H9 (cell line): Measurements from ENCODE around the gene POLR2H. TPM values are rescaled to one million over a fixed set of nuclear protein-coding genes. Genes with fewer than 3 reads are reported as not detected.

Experiments
- DNase-seq: peaks from one replicate; pipeline ENCODE4 v3.0.0-alpha.2; 2017
- H2AFZ ChIP-seq: one replicate; pipeline ENCODE4 v1.6.1; 2013; ENCODE audit warnings: mild to moderate bottlenecking, low read length, control low read depth, moderate library complexity
- H2AK5ac ChIP-seq: 2 replicates; pipeline ENCODE4 v1.6.1; 2013; ENCODE audit warnings: low read length, control low read depth, mixed read lengths; ENCODE audit not compliant: insufficient read length
- H2BK120ac ChIP-seq: one replicate; pipeline ENCODE4 v1.6.1; 2013; ENCODE audit warnings: low read depth, mild to moderate bottlenecking, low read length, control low read depth, inconsistent platforms; ENCODE audit not compliant: poor library complexity, severe bottlenecking
- H2BK12ac ChIP-seq: 2 replicates; pipeline ENCODE4 v1.6.1; 2013; ENCODE audit warnings: low read length, control low read depth, mixed read lengths, low read depth; ENCODE audit not compliant: insufficient read length
- H2BK15ac ChIP-seq: 2 replicates; pipeline ENCODE4 v1.6.1; 2013; ENCODE audit warnings: low read depth, low read length, control low read depth
- H2BK20ac ChIP-seq: one replicate; pipeline ENCODE4 v1.6.1; 2013; ENCODE audit warnings: low read depth, mild to moderate bottlenecking, low read length, control low read depth, inconsistent platforms; ENCODE audit not compliant: poor library complexity, severe bottlenecking
- H2BK5ac ChIP-seq: 2 replicates; pipeline ENCODE4 v1.6.1; 2013; ENCODE audit warnings: low read length, control low read depth, mixed read lengths; ENCODE audit not compliant: insufficient read length
- H3K14ac ChIP-seq: 2 replicates; pipeline ENCODE4 v1.6.1; 2013; ENCODE audit warnings: low read length, control low read depth; ENCODE audit not compliant: insufficient read depth
- H3K18ac ChIP-seq: 2 replicates; pipeline ENCODE4 v1.6.1; 2013; ENCODE audit warnings: low read depth, mild to moderate bottlenecking, mixed read lengths, low read length, control low read depth; ENCODE audit not compliant: insufficient read length
- H3K23ac ChIP-seq: 2 replicates; pipeline ENCODE4 v1.6.1; 2013; ENCODE audit warnings: low read length, control low read depth, mixed read lengths, low read depth; ENCODE audit not compliant: insufficient read length
- H3K23me2 ChIP-seq: 2 replicates; pipeline ENCODE4 v1.6.1; 2013; ENCODE audit warnings: low read depth, mild to moderate bottlenecking, mixed read lengths, low read length, control low read depth; ENCODE audit not compliant: insufficient read length, poor library complexity, severe bottlenecking
- H3K27ac ChIP-seq: 2 replicates; pipeline ENCODE4 v1.5.1; 2013; ENCODE audit warnings: low read length, control low read depth, mixed read lengths, low read depth; ENCODE audit not compliant: insufficient read length
- H3K27me3 ChIP-seq: 2 replicates; pipeline ENCODE4 v1.6.1; 2013; ENCODE audit warnings: low read length, control low read depth, inconsistent platforms; ENCODE audit not compliant: insufficient read depth
- H3K4ac ChIP-seq: 2 replicates; pipeline ENCODE4 v1.6.1; 2013; ENCODE audit warnings: low read depth, mild to moderate bottlenecking, control low read depth, inconsistent platforms, low read length, moderate library complexity
- H3K4me1 ChIP-seq: 2 replicates; pipeline ENCODE4 v1.6.1; 2013; ENCODE audit warnings: low read length, control low read depth, inconsistent platforms; ENCODE audit not compliant: insufficient read depth
- H3K4me2 ChIP-seq: 2 replicates; pipeline ENCODE4 v1.6.1; 2013; ENCODE audit warnings: low read length, control low read depth, mixed read lengths; ENCODE audit not compliant: insufficient read length, insufficient read depth
- H3K56ac ChIP-seq: 2 replicates; pipeline ENCODE4 v1.6.1; 2013; ENCODE audit warnings: low read depth, mild to moderate bottlenecking, mixed read lengths, low read length, control low read depth; ENCODE audit not compliant: insufficient read length
- H3K79me1 ChIP-seq: 2 replicates; pipeline ENCODE4 v1.6.1; 2013; ENCODE audit warnings: low read depth, mild to moderate bottlenecking, moderate library complexity, low read length, control low read depth, inconsistent platforms; ENCODE audit not compliant: insufficient read depth, poor library complexity, severe bottlenecking
- H3K79me2 ChIP-seq: 2 replicates; pipeline ENCODE4 v1.6.1; 2013; ENCODE audit warnings: low read length, control low read depth, inconsistent platforms; ENCODE audit not compliant: insufficient read depth
- H3K9ac ChIP-seq: 2 replicates; pipeline ENCODE4 v1.6.1; 2013; ENCODE audit warnings: low read length, control low read depth, mixed read lengths; ENCODE audit not compliant: insufficient read length; ENCODE audit errors: extremely low read depth
- H3K9me3 ChIP-seq: one replicate; pipeline ENCODE4 v1.6.1; 2013; ENCODE audit warnings: low read depth, low read length, inconsistent platforms; ENCODE audit not compliant: control insufficient read depth
- H3T11ph ChIP-seq: one replicate; pipeline ENCODE4 v1.6.1; 2013; ENCODE audit warnings: mild to moderate bottlenecking, low read length, control low read depth, inconsistent platforms
- H4K20me1 ChIP-seq: one replicate; pipeline ENCODE4 v1.6.1; 2013; ENCODE audit not compliant: control insufficient read depth, insufficient read length, insufficient read depth
- H4K5ac ChIP-seq: 2 replicates; pipeline ENCODE4 v1.6.1; 2013; ENCODE audit warnings: low read depth, mild to moderate bottlenecking, mixed read lengths, low read length, control low read depth; ENCODE audit not compliant: insufficient read length
- H4K8ac ChIP-seq: replicated peaks from 2 replicates; pipeline ENCODE4 v1.6.1; 2013; ENCODE audit warnings: low read length, control low read depth, mixed read lengths, low read depth; ENCODE audit not compliant: insufficient read length
- H4K91ac ChIP-seq: 2 replicates; pipeline ENCODE4 v1.6.1; 2013; ENCODE audit warnings: low read depth, mild to moderate bottlenecking, moderate library complexity, mixed read lengths, low read length, control low read depth; ENCODE audit not compliant: insufficient read length
- H3K27ac Mint-ChIP-seq, 3 experiments: 2 replicates in 2 of 3; 3 replicates in 1 of 3; pipeline ENCODE4 v1.8.0; 2020 to 2021; ENCODE audit warnings: mixed read lengths in 3 of 3, mild to moderate bottlenecking in 1 of 3, moderate library complexity in 1 of 3
- H3K27me3 Mint-ChIP-seq: 2 replicates; pipeline ENCODE4 v1.8.0; 2021; ENCODE audit warnings: low read depth, mild to moderate bottlenecking, moderate library complexity, mixed read lengths
- H3K36me3 Mint-ChIP-seq, 3 experiments: 2 replicates in 2 of 3; 3 replicates in 1 of 3; pipeline ENCODE4 v1.8.0; 2020 to 2021; ENCODE audit warnings: low read depth in 3 of 3, mixed read lengths in 3 of 3; ENCODE audit not compliant: insufficient read depth in 1 of 3
- H3K4me1 Mint-ChIP-seq, 2 experiments: 2 replicates each; pipeline ENCODE4 v1.8.0; 2020; ENCODE audit warnings: mixed read lengths in 2 of 2
- H3K4me3 Mint-ChIP-seq, 2 experiments: 2 replicates in 1 of 2; 3 replicates in 1 of 2; pipeline ENCODE4 v1.8.0; 2020 to 2021; ENCODE audit warnings: mild to moderate bottlenecking in 2 of 2, mixed read lengths in 2 of 2, moderate library complexity in 1 of 2
- H3K9me3 Mint-ChIP-seq, 2 experiments: 2 replicates in 1 of 2; 3 replicates in 1 of 2; pipeline ENCODE4 v1.8.0; 2020; ENCODE audit warnings: mild to moderate bottlenecking in 2 of 2, mixed read lengths in 2 of 2, moderate library complexity in 1 of 2
- CTCF ChIP-seq: fragments of 200-600 bp; sonication (generic); conservative IDR thresholded peaks from 3 replicates; pipeline ENCODE4 v1.8.0; 2021; ENCODE audit warnings: antibody characterized with exemption, mild to moderate bottlenecking
- WGBS: extraction: QIAGEN DNeasy Blood & Tissue Kit; methylation state at CpG from one replicate; pipeline ENCODE4 v1.1.7; 2013; ENCODE audit warnings: missing lambda C conversion rate, low lambda C conversion rate, mixed read lengths; ENCODE audit not compliant: insufficient read length; ENCODE audit errors: extremely low coverage; 5-methylcytosine and 5-hydroxymethylcytosine counted together
- total RNA-seq: library from RNA; stranded (reverse); gene quantifications from 2 replicates; pipeline ENCODE4 v1.2.1, GENCODE V29; 2021

POLR2H gene
- total RNA-seq, 1 experiment from 2014 or later = 115 TPM

- no peak overlapping the region for H2BK20ac ChIP-seq
- H2BK15ac ChIP-seq = no peak overlapping the region
- Mint-ChIP-seq H3K4me3 (peak overlapping the region in 1 of 2 experiments; percentile 29; a peak in 2 of 5 replicates), H3K4me1 (peaks cover 38 to 39% of the 10 kb centered on the region in 2 experiments), H3K9me3 (peaks cover 0 to 3% of the 10 kb centered on the region in 2 experiments; a peak in 3 of 5 replicates), H3K27me3 (peaks cover 91% of the 10 kb centered on the region), H3K27ac (no peak overlapping the region), H3K36me3 (no peaks in the 10 kb centered on the region)
- H4K8ac ChIP-seq = no peak overlapping the region
- no peak overlapping the region for H3K4ac ChIP-seq
- H3K9ac ChIP-seq = no peak overlapping the region
- peaks cover 9% of the 10 kb centered on the region for H3K23me2 ChIP-seq
- no peak overlapping the region for H4K91ac ChIP-seq
- H4K20me1 ChIP-seq = peaks cover 2% of the 10 kb centered on the region
- peak; percentile 71 for DNase-seq
- H3T11ph ChIP-seq = no peak overlapping the region
- no peak for TF ChIP-seq CTCF
- no peak overlapping the region for H4K5ac ChIP-seq
- no peak overlapping the region for H2BK5ac ChIP-seq
- H2BK12ac ChIP-seq = no peak overlapping the region
- H3K14ac ChIP-seq = no peak overlapping the region
- no peak overlapping the region for H3K56ac ChIP-seq
- no peak overlapping the region for H3K23ac ChIP-seq
- peaks cover 33% of the 10 kb centered on the region for H3K27me3 ChIP-seq
- H3K4me1 ChIP-seq = peaks cover 9% of the 10 kb centered on the region; the same call in 1 of the 2 replicates
- no CpG with 5 or more reads among the region's 62 CpGs for WGBS
- H3K9me3 ChIP-seq = no peaks in the 10 kb centered on the region
- H2AFZ ChIP-seq = no peak overlapping the region
- H3K18ac ChIP-seq = no peak overlapping the region
- H3K79me2 ChIP-seq = no peaks in the 10 kb centered on the region
- H2AK5ac ChIP-seq = no peak overlapping the region
- no peak overlapping the region for H3K27ac ChIP-seq
- no peak overlapping the region for H2BK120ac ChIP-seq
- no peaks in the 10 kb centered on the region for H3K79me1 ChIP-seq
- H3K4me2 ChIP-seq = peak overlapping the region; percentile 80
Measured at GRCh38 chr3:184380185-184380626, 18.7 kb downstream of the POLR2H start.
